A673 (cell line): ENCODE data around the gene ATP7A. TPM values are rescaled to one million over a fixed set of nuclear protein-coding genes. Genes with fewer than 3 reads are reported as not detected.

Source experiments
- BruUV-seq: library from RNA; stranded (reverse); fragments of 400-500 nt; replicated peaks from 2 replicates; lab custom pipeline; 2021; lab: Mats Ljungman, UMichigan
- CTCF ChIA-PET: fragments of 300-600 bp; sonication (Branson Sonifier 250); formaldehyde crosslinking; loops from one replicate; lab custom pipeline; 2022; ENCODE audit warnings: antibody characterized with exemption; lab: Charles Lee
- POLR2A ChIA-PET: fragments of 300-600 bp; sonication (Branson Sonifier 250); formaldehyde crosslinking; loops from one replicate; lab custom pipeline; 2022; ENCODE audit warnings: antibody characterized with exemption; ENCODE audit not compliant: low non-redundant PET; lab: Charles Lee
- DNase-seq: peaks from one replicate; pipeline ENCODE4 v3.0.0-alpha.2; 2015; ENCODE audit warnings: low spot score
- H3K27ac ChIP-seq: fragments of 200-600 bp; sonication (generic); 2 replicates; pipeline ENCODE4 v1.5.1; 2016; ENCODE audit warnings: mixed run types, low read depth, mild to moderate bottlenecking, mixed read lengths, antibody characterized with exemption, low read length; ENCODE audit not compliant: poor library complexity, severe bottlenecking
- H3K27me3 ChIP-seq: fragments of 200-600 bp; sonication (generic); replicated peaks from 2 replicates; pipeline ENCODE4 v1.6.1; 2017; ENCODE audit warnings: mixed run types, low read depth, mild to moderate bottlenecking, mixed read lengths, antibody characterized with exemption, low read length; ENCODE audit not compliant: insufficient read depth, poor library complexity
- H3K36me3 ChIP-seq: fragments of 200-600 bp; sonication (generic); 2 replicates; pipeline ENCODE4 v1.6.1; 2016; ENCODE audit warnings: mixed run types, mild to moderate bottlenecking, mixed read lengths, antibody characterized with exemption, low read length; ENCODE audit not compliant: insufficient read depth, poor library complexity, severe bottlenecking
- H3K4me1 ChIP-seq: fragments of 200-600 bp; sonication (generic); 2 replicates; pipeline ENCODE4 v1.6.1; 2017; ENCODE audit warnings: mixed run types, mild to moderate bottlenecking, mixed read lengths, antibody characterized with exemption, low read length; ENCODE audit not compliant: insufficient read depth, poor library complexity, severe bottlenecking
- H3K4me3 ChIP-seq: fragments of 200-600 bp; sonication (generic); 2 replicates; pipeline ENCODE4 v1.5.1; 2016; ENCODE audit warnings: low read depth, mixed run types, mild to moderate bottlenecking, mixed read lengths, low read length; ENCODE audit not compliant: poor library complexity, severe bottlenecking
- H3K9me3 ChIP-seq: fragments of 200-600 bp; sonication (generic); 2 replicates; pipeline ENCODE4 v1.6.1; 2016; ENCODE audit warnings: mixed run types, low read depth, mild to moderate bottlenecking, mixed read lengths, antibody characterized with exemption, low read length; ENCODE audit not compliant: poor library complexity, severe bottlenecking
- CTCF ChIP-seq: fragments of 300-800, 200-600 bp; sonication (generic); conservative IDR thresholded peaks from 2 replicates; pipeline ENCODE4 v1.5.1; 2017; ENCODE audit warnings: low read depth, mild to moderate bottlenecking, antibody characterized with exemption, low read length, moderate library complexity, mixed read lengths
- EZH2 ChIP-seq: fragments of 200-600 bp; sonication (generic); IDR thresholded peaks from 2 replicates; pipeline ENCODE4 v1.6.1; 2017; ENCODE audit warnings: borderline replicate concordance, low read depth, mild to moderate bottlenecking, mixed read lengths, antibody characterized with exemption, low read length; ENCODE audit not compliant: poor library complexity, severe bottlenecking
- intact Hi-C: fragments of 100-400 bp; cut with micrococcal nuclease; formaldehyde crosslinking; loops from one replicate; pipeline ENCODE4 v1.10.0; 2022; ENCODE audit not compliant: unreplicated experiment
- total RNA-seq: library from RNA; stranded (reverse); gene quantifications from 2 replicates; pipeline ENCODE4 v1.2.3, GENCODE V29; 2021

The ATP7A gene
- total RNA-seq, 1 experiment from 2014 or later: 9.0 TPM

- no peak for TF ChIP-seq CTCF
- no peak for TF ChIP-seq EZH2
- CTCF ChIA-PET: no interaction called here
- Histone ChIP-seq H3K9me3 (no peaks in the 10 kb centered on the region), H3K36me3 (no peaks in the 10 kb centered on the region), H3K4me3 (no peak overlapping the region), H3K27me3 (no peaks in the 10 kb centered on the region), H3K4me1 (no peaks in the 10 kb centered on the region), H3K27ac (no peak overlapping the region)
- intact Hi-C loops: no loop called here
- DNase-seq: no peak
- POLR2A ChIA-PET: no interaction called here
- BruUV-seq: no TSS peak
These were observed 43.2 kb downstream of the ATP7A start for GRCh38 chrX:77953708-77954107.

GRCh38 chrX:77960567-77960966, 50.1 kb downstream of the ATP7A start:
- no TSS peak for BruUV-seq
- DNase-seq: no peak
- TF ChIP-seq EZH2 (no peak), CTCF (no peak)
- CTCF ChIA-PET: no interaction called here
- Histone ChIP-seq H3K36me3 (no peaks in the 10 kb centered on the region), H3K4me1 (no peaks in the 10 kb centered on the region), H3K9me3 (no peaks in the 10 kb centered on the region), H3K27ac (no peak overlapping the region), H3K4me3 (no peak overlapping the region), H3K27me3 (no peaks in the 10 kb centered on the region)
- POLR2A ChIA-PET: no interaction called here
- intact Hi-C loops: no loop called here

- no peaks in the 10 kb centered on the region for H3K27me3 ChIP-seq
- H3K36me3 ChIP-seq: no peaks in the 10 kb centered on the region
- no TSS peak for BruUV-seq
- ChIA-PET CTCF (no interaction called here), POLR2A (no interaction called here)
- TF ChIP-seq EZH2 (no peak), CTCF (no peak)
- H3K9me3 ChIP-seq: no peaks in the 10 kb centered on the region
- no peak overlapping the region for H3K27ac ChIP-seq
- intact Hi-C loops: no loop called here
- H3K4me3 ChIP-seq: no peak overlapping the region
- no peaks in the 10 kb centered on the region for H3K4me1 ChIP-seq
- no peak for DNase-seq
These were observed 50.6 kb downstream of the ATP7A start for GRCh38 chrX:77961063-77961462.
